ENCODE data around the gene COL4A5. TPM values are rescaled to one million over a fixed set of nuclear protein-coding genes. Genes with fewer than 3 reads are reported as not detected.

COL4A5 gene
- total RNA-seq, 1 experiment from 2014 or later = 0.60 TPM

GRCh38 chrX:108417257-108417656, 22.4 kb upstream of the COL4A5 start:
- no peaks in the 10 kb centered on the region for H3K9me3 ChIP-seq (ENCODE audit: low read depth, low read length, poor library complexity, severe bottlenecking)
- H3K27me3 ChIP-seq (replicated peaks; ENCODE audit: insufficient read depth, low read depth, low read length, poor library complexity) = peaks cover 7% of the 10 kb centered on the region
- H3K4me1 ChIP-seq (ENCODE audit: insufficient read depth, low read length, poor library complexity, severe bottlenecking) = no peaks in the 10 kb centered on the region
- no peak for TF ChIP-seq CTCF (conservative IDR thresholded peaks at IDR 0.05; ENCODE audit: low read depth, low read length)
- no peaks in the 10 kb centered on the region for H3K36me3 ChIP-seq (ENCODE audit: insufficient read depth, low read length, poor library complexity, severe bottlenecking)
- no peak overlapping the region for H3K27ac ChIP-seq (ENCODE audit: low read depth, low read length, poor library complexity, severe bottlenecking)
- intact Hi-C loops (cut with micrococcal nuclease; ENCODE audit: unreplicated experiment) = no loop called here
- no peak overlapping the region for H3K4me3 ChIP-seq (ENCODE audit: low read depth, low read length, poor library complexity, severe bottlenecking)
- no peak for DNase-seq (ENCODE audit: low spot score)
- BruUV-seq (replicated peaks) = no TSS peak
- ChIA-PET POLR2A (ENCODE audit: low non-redundant PET) (no interaction called here), CTCF (no interaction called here)

- TF ChIP-seq EZH2 (IDR thresholded peaks at IDR 0.05; ENCODE audit: borderline replicate concordance, low read depth, low read length, poor library complexity, severe bottlenecking) (no peak), CTCF (conservative IDR thresholded peaks at IDR 0.05; ENCODE audit: low read depth, low read length) (no peak)
- no peak for DNase-seq (ENCODE audit: low spot score)
- intact Hi-C loops (cut with micrococcal nuclease; ENCODE audit: unreplicated experiment) = no loop called here
- Histone ChIP-seq H3K27ac (ENCODE audit: low read depth, low read length, poor library complexity, severe bottlenecking) (no peak overlapping the region), H3K4me3 (ENCODE audit: low read depth, low read length, poor library complexity, severe bottlenecking) (no peak overlapping the region), H3K27me3 (replicated peaks; ENCODE audit: insufficient read depth, low read depth, low read length, poor library complexity) (peaks cover 24% of the 10 kb centered on the region), H3K36me3 (ENCODE audit: insufficient read depth, low read length, poor library complexity, severe bottlenecking) (no peaks in the 10 kb centered on the region), H3K9me3 (ENCODE audit: low read depth, low read length, poor library complexity, severe bottlenecking) (no peaks in the 10 kb centered on the region), H3K4me1 (ENCODE audit: insufficient read depth, low read length, poor library complexity, severe bottlenecking) (no peaks in the 10 kb centered on the region)
- BruUV-seq (replicated peaks) = no TSS peak
- ChIA-PET CTCF (no interaction called here), POLR2A (ENCODE audit: low non-redundant PET) (no interaction called here)
Observed at GRCh38 chrX:108419401-108419800, 20.2 kb upstream of the COL4A5 start.

GRCh38 chrX:108420481-108420880, 19.2 kb upstream of the COL4A5 start:
- Histone ChIP-seq H3K27ac (ENCODE audit: low read depth, low read length, poor library complexity, severe bottlenecking) (no peak overlapping the region), H3K36me3 (ENCODE audit: insufficient read depth, low read length, poor library complexity, severe bottlenecking) (no peaks in the 10 kb centered on the region), H3K9me3 (ENCODE audit: low read depth, low read length, poor library complexity, severe bottlenecking) (no peaks in the 10 kb centered on the region), H3K4me3 (ENCODE audit: low read depth, low read length, poor library complexity, severe bottlenecking) (no peak overlapping the region), H3K4me1 (ENCODE audit: insufficient read depth, low read length, poor library complexity, severe bottlenecking) (no peaks in the 10 kb centered on the region), H3K27me3 (replicated peaks; ENCODE audit: insufficient read depth, low read depth, low read length, poor library complexity) (peaks cover 27% of the 10 kb centered on the region)
- no peak for DNase-seq (ENCODE audit: low spot score)
- ChIA-PET CTCF (no interaction called here), POLR2A (ENCODE audit: low non-redundant PET) (no interaction called here)
- TF ChIP-seq EZH2 (IDR thresholded peaks at IDR 0.05; ENCODE audit: borderline replicate concordance, low read depth, low read length, poor library complexity, severe bottlenecking) (no peak), CTCF (conservative IDR thresholded peaks at IDR 0.05; ENCODE audit: low read depth, low read length) (no peak)
- no TSS peak for BruUV-seq (replicated peaks)
- intact Hi-C loops (cut with micrococcal nuclease; ENCODE audit: unreplicated experiment) = no loop called here
